Ureter (tissue), 1 donor: ENCODE results near the gene PCDHGA10. TPM values are rescaled to one million over a fixed set of nuclear protein-coding genes. Genes with fewer than 3 reads are reported as not detected.
"Not testable (repeated sequence)": the region's sequence is repeated elsewhere in the genome, so short reads cannot be mapped to it uniquely, and the experiment has no call there.

ENCODE experiments used
- DNase-seq: peaks from one replicate; pipeline ENCODE4 v3.0.0-alpha.2; 2020; ENCODE audit warnings: low spot score
- total RNA-seq: library from RNA; stranded (reverse); gene quantifications from one replicate; pipeline ENCODE4 v1.2.4, GENCODE V29; 2023
- donor health status: DM: yes; HTN: yes; CAD: no.

Gene PCDHGA10
- total RNA-seq, 1 donor from 2014 or later: 7.4 TPM

- no peak for DNase-seq
Observed at GRCh38 chr5:141392429-141393198, 20.2 kb upstream of the PCDHGA10 start, which contains the start of gene PCDHGA8. TSS of gene PCDHGA8 (plus strand) at chr5:141392633. CDS start at chr5:141392814, 181 bp downstream.

GRCh38 chr5:141393267-141393666 is 19.5 kb upstream of the PCDHGA10 start:
- no peak for DNase-seq

GRCh38 chr5:141394401-141395187 is 18.2 kb upstream of the PCDHGA10 start:
- not testable (repeated sequence) for DNase-seq

DNA sequence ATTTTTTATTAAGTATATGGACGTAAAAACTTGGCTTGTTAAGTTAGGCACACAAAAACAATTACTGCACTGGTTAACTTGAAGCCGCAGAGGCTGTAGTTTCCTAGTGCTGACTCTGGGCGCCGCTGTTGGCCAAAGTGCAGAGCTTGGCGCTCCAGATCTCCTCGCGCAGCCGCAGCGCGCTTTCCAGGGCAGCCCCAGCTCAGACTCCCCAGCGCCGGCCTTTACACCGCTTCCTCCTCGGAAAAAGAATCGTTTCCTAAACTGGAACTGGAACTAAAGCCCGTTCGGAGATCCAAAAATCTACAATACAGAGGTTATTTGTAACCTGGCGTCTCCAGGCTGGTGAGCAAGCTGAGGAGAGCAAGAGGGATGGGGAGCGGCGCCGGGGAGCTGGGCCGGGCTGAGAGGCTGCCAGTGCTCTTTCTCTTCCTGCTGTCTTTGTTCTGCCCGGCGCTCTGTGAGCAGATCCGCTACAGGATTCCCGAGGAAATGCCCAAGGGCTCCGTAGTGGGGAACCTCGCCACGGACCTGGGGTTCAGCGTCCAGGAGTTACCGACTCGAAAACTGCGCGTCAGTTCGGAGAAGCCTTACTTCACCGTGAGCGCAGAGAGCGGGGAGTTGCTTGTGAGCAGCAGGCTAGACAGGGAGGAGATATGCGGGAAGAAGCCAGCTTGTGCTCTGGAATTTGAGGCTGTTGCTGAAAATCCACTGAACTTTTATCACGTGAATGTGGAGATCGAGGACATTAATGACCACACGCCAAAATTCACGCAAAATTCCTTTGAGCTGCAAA is 14.8 kb upstream of the PCDHGA10 start, which contains the start of gene PCDHGB5:
Gene PCDHGB5 (plus strand): TSS at position 192 of the 796 bp plus-strand sequence. CDS start 181 bp downstream, at position 373.
- DNase-seq: not testable (repeated sequence)

DNA sequence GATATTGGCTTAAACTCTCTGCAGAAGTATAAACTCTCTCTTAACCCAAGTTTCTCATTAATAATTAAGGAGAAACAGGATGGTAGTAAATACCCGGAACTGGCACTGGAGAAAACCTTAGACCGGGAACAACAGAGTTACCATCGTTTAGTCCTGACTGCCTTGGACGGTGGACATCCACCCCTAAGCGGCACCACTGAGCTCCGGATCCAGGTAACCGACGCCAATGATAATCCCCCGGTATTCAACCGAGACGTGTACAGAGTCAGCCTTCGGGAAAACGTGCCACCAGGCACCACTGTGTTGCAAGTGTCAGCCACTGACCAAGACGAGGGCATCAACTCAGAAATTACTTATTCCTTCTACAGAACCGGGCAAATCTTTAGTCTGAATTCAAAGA is 14.2 kb upstream of the PCDHGA10 start:
- no peak for DNase-seq

DNA sequence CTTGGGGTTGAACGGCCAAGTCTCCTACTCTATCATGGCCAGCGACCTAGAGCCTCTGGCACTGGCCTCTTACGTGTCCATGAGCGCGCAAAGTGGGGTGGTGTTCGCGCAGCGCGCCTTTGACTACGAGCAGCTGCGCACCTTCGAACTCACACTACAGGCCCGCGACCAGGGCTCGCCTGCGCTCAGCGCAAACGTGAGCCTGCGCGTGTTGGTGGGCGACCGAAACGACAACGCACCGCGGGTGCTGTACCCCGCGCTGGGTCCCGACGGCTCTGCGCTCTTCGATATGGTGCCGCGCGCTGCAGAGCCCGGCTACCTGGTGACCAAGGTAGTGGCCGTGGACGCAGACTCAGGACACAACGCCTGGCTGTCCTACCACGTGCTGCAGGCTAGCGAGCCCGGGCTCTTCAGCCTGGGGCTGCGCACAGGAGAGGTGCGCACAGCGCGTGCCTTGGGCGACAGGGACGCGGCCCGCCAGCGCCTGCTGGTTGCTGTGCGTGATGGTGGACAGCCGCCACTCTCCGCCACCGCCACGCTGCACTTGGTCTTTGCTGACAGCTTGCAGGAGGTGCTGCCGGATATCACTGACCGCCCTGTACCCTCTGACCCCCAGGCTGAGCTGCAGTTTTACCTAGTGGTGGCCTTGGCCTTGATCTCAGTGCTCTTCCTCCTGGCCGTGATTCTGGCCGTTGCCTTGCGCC is 13.1 kb upstream of the PCDHGA10 start:
- no peak for DNase-seq

GRCh38 chr5:141402553-141403243 is 10.1 kb upstream of the PCDHGA10 start, which contains the start of gene PCDHGA9:
TSS of gene PCDHGA9 (plus strand) at chr5:141402778. CDS start at chr5:141402953, 175 bp downstream.
- no peak for DNase-seq

- DNase-seq: no peak
Observed at GRCh38 chr5:141403387-141403786, 9.4 kb upstream of the PCDHGA10 start.

- DNase-seq: not testable (repeated sequence)
Observed at GRCh38 chr5:141407790-141408505, 4.8 kb upstream of the PCDHGA10 start, which contains the start of gene PCDHGB6. TSS of gene PCDHGB6 (plus strand) at chr5:141408021. CDS start at chr5:141408203, 182 bp downstream.

DNA sequence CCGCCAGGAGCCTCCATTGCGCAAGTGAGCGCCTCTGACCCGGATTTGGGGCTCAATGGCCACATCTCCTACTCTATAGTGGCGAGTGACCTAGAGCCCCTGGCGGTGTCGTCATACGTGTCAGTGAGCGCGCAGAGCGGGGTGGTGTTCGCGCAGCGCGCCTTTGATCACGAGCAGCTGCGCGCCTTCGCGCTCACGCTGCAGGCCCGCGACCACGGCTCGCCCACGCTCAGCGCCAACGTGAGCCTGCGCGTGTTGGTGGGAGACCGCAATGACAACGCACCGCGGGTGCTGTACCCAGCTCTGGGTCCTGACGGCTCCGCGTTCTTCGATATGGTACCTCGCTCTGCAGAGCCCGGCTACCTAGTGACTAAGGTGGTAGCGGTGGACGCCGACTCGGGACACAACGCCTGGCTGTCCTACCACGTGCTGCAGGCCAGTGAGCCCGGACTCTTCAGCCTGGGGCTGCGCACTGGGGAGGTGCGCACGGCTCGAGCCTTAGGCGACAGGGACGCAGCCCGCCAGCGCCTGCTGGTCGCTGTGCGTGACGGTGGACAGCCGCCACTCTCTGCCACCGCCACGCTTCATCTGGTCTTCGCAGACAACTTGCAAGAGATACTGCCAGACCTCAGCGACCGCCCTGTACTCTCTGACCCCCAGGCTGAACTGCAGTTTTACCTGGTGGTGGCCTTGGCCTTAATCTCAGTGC is 3.0 kb upstream of the PCDHGA10 start:
- no peak for DNase-seq

DNA sequence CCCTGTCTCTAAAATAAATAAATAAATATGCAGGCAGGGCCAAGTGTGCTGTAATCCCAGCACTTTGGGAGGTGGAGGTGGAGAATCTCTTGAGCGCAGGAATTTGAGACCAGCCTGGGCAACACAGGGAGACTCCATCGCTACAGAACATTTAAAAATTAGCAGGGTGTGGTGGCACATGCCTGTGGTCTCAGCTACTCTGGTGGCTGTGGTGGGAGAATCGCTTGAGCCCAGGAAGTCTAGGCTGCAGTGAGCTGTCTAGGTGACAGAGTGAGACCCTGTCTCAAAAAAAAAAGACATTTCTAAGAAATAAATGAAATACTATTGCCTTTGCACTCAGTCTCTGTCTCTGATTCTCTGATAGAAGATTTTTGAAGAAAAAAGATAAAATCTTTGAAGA is 1.2 kb upstream of the PCDHGA10 start:
- no peak for DNase-seq

- no peak for DNase-seq
Observed at GRCh38 chr5:141413540-141414069, 818 bp downstream of the PCDHGA10 start.

GRCh38 chr5:141414548-141415274 is 1.9 kb downstream of the PCDHGA10 start:
- DNase-seq: not testable (repeated sequence)

- DNase-seq: not testable (repeated sequence)
Observed at GRCh38 chr5:141415275-141415618, 2.5 kb downstream of the PCDHGA10 start.

GRCh38 chr5:141417494-141418172 is 4.8 kb downstream of the PCDHGA10 start, which contains the start of gene PCDHGB7:
TSS of gene PCDHGB7 (plus strand) at chr5:141417677. CDS start at chr5:141417860, 183 bp downstream.
- DNase-seq: peak; percentile 61

DNA sequence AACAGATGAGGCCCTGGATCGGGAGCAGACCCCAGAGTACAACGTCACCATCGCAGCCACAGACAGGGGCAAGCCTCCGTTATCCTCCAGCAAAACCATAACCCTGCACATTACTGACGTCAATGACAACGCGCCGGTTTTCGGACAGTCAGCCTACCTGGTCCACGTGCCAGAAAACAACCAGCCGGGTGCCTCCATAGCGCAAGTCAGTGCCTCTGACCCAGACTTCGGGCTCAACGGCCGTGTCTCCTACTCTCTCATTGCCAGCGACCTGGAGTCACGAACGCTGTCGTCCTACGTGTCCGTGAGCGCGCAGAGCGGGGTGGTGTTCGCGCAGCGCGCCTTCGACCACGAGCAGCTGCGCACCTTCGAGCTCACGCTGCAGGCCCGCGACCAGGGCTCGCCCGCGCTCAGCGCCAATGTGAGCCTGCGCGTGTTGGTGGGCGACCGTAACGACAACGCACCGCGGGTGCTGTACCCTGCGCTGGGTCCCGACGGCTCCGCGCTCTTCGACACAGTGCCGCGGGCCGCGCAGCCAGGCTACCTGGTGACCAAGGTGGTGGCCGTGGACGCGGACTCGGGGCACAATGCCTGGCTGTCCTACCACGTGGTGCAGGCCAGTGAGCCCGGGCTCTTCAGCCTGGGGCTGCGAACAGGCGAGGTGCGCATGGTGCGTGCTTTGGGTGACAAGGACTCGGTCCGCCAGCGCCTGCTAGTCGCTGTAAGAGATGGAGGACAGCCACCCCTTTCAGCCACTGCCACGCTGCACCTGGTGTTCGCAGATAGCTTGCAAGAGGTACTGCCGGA is 6.5 kb downstream of the PCDHGA10 start:
- no peak for DNase-seq
